ENCODE measurements around the gene LRMDA. TPM values are rescaled to one million over a fixed set of nuclear protein-coding genes. Genes with fewer than 3 reads are reported as not detected.

The LRMDA gene
- total and polyA plus RNA-seq, 2 donors (not counting 3 experiments of a cell fraction or from before 2014, with no cell fraction given): 9.7 to 18.0 TPM

DNA sequence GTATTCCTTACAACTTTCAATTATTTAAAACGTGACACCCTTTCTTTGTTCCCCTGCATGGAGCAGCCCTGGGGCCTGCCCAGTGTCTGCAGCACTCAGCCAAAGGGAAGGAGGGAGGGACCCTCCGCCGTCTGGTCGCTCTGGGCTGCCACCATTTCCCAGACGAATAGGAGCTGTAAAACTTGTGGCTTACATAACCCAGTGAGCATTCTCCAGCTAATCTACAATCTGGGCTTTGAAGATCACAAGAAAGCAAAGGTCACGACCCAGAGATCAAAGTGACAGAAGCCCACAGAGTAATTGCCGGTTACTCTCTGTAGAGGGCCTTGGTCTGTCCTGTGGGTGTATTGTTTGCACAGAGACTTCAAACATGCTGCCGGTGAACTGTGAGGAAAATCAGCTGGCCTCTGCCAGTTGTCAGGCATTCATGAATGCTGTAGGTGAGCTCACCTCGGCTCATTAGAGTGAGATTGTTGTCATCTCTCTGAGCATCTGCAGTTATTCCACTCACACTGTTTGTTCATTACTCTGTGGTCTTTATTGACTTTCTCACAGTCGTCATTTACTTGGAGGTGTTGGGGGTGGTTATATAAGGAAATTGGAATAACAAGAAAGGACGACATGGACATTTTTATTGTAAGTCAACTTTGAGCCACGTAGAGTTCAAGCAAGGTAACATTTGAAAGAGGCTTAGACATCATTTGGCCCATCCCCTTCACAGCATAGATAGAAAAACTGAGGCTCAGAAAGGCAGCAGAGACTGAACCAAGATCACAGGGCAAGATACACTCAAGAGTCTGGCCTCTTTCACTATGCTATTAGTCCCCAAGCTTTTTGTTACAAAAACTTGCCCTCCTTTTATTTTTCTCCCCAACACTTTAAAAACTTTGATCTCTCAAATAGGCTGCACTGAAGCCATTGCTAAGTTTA lies 619.8 kb downstream of the LRMDA start:
- FAIRE-seq: no peak
- Histone ChIP-seq H3K79me2 (ENCODE audit: control insufficient read depth, insufficient read depth, low read length) (no peaks in the 10 kb centered on the region), H3K4me2 (ENCODE audit: insufficient read depth, low read length) (no peak overlapping the region), H3K9me1 (replicated peaks; ENCODE audit: control insufficient read depth, extremely low read depth, insufficient read depth, low read length) (no peaks in the 10 kb centered on the region), H3K4me1 (ENCODE audit: control insufficient read depth, extremely low read depth, insufficient read depth, low read length) (no peaks in the 10 kb centered on the region), H3K27ac (ENCODE audit: insufficient read depth, low read depth, low read length) (no peak overlapping the region), H3K9ac (replicated peaks; ENCODE audit: extremely low read depth, insufficient read depth, low read length) (no peak overlapping the region), H4K20me1 (replicated peaks; ENCODE audit: control insufficient read depth, extremely low read depth, insufficient read depth, low read length) (no peaks in the 10 kb centered on the region), H3K27me3 (ENCODE audit: control insufficient read depth in 2 of 2, insufficient read depth in 2 of 2, low read length in 2 of 2) (no peaks in the 10 kb centered on the region), H3K36me3 (ENCODE audit: control insufficient read depth in 2 of 2, extremely low read depth in 1 of 2, insufficient read depth in 2 of 2, low read length in 2 of 2) (no peaks in the 10 kb centered on the region), H3K9me3 (replicated peaks; ENCODE audit: control insufficient read depth, insufficient read depth, low read length) (no peaks in the 10 kb centered on the region), H3K4me3 (replicated peaks in 1 of 3; ENCODE audit: insufficient read depth in 1 of 3, low read depth in 1 of 3, low read length in 3 of 3) (no peak overlapping the region), H2AFZ (ENCODE audit: low read depth, low read length) (no peak overlapping the region)
- DNase-seq (ENCODE audit: low read depth, low spot score): no peak
- TF ChIP-seq MYC (IDR thresholded peaks at IDR 0.05; ENCODE audit: low read depth, low read length): no peak
- TF ChIP-seq JUN (IDR thresholded peaks at IDR 0.05; ENCODE audit: borderline replicate concordance, insufficient read depth, insufficient read length, low read depth): no peak
- TF ChIP-seq EZH2 (IDR thresholded peaks at IDR 0.05; ENCODE audit: borderline replicate concordance, low read depth, low read length, severe bottlenecking): no peak
- no peak for TF ChIP-seq POLR2AphosphoS5 (IDR thresholded peaks at IDR 0.05; ENCODE audit: insufficient read depth, low read depth, low read length)
- TF ChIP-seq POLR2A (IDR thresholded peaks at IDR 0.05; ENCODE audit: low read depth, low read length): no peak
- TF ChIP-seq FOS (IDR thresholded peaks at IDR 0.05; ENCODE audit: borderline replicate concordance, insufficient read depth, low read length): no peak
- TF ChIP-seq, protein P1, sequence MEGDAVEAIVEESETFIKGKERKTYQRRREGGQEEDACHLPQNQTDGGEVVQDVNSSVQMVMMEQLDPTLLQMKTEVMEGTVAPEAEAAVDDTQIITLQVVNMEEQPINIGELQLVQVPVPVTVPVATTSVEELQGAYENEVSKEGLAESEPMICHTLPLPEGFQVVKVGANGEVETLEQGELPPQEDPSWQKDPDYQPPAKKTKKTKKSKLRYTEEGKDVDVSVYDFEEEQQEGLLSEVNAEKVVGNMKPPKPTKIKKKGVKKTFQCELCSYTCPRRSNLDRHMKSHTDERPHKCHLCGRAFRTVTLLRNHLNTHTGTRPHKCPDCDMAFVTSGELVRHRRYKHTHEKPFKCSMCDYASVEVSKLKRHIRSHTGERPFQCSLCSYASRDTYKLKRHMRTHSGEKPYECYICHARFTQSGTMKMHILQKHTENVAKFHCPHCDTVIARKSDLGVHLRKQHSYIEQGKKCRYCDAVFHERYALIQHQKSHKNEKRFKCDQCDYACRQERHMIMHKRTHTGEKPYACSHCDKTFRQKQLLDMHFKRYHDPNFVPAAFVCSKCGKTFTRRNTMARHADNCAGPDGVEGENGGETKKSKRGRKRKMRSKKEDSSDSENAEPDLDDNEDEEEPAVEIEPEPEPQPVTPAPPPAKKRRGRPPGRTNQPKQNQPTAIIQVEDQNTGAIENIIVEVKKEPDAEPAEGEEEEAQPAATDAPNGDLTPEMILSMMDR (IDR thresholded peaks at IDR 0.05; ENCODE audit: extremely low read depth in 1 of 2, insufficient read depth in 1 of 2, low read depth in 1 of 2, low read length in 2 of 2): no peak
- TF ChIP-seq, protein P2, sequence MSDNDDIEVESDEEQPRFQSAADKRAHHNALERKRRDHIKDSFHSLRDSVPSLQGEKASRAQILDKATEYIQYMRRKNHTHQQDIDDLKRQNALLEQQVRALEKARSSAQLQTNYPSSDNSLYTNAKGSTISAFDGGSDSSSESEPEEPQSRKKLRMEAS (IDR thresholded peaks at IDR 0.05; ENCODE audit: insufficient read depth, insufficient read length): no peak
- TF ChIP-seq GATA2 (IDR thresholded peaks at IDR 0.05; ENCODE audit: insufficient read depth, insufficient read length, low read depth, low read length): no peak
- POLR2A ChIA-PET: no interaction called here
- dilution Hi-C loops (cut with MboI; ENCODE audit: extremely low pct_ligation_motif_present, low sequenced_read_pairs): no loop called here
- BruUV-seq (replicated peaks): no TSS peak
- CTCF ChIA-PET: no interaction called here
- intact Hi-C loops (cut with micrococcal nuclease): no loop called here
